ENCODE data around the gene ZBTB32.

The ZBTB32 gene

GRCh38 chr19:35718345-35719041 lies 14.1 kb downstream of the ZBTB32 start (continued):
- TF ChIP-seq, protein P1, sequence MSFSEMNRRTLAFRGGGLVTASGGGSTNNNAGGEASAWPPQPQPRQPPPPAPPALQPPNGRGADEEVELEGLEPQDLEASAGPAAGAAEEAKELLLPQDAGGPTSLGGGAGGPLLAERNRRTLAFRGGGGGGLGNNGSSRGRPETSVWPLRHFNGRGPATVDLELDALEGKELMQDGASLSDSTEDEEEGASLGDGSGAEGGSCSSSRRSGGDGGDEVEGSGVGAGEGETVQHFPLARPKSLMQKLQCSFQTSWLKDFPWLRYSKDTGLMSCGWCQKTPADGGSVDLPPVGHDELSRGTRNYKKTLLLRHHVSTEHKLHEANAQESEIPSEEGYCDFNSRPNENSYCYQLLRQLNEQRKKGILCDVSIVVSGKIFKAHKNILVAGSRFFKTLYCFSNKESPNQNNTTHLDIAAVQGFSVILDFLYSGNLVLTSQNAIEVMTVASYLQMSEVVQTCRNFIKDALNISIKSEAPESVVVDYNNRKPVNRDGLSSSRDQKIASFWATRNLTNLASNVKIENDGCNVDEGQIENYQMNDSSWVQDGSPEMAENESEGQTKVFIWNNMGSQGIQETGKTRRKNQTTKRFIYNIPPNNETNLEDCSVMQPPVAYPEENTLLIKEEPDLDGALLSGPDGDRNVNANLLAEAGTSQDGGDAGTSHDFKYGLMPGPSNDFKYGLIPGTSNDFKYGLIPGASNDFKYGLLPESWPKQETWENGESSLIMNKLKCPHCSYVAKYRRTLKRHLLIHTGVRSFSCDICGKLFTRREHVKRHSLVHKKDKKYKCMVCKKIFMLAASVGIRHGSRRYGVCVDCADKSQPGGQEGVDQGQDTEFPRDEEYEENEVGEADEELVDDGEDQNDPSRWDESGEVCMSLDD (tag by site-specific recombination; IDR thresholded peaks at IDR 0.05): 0 out of 2 replicates have a peak, but pooled peaks have one; percentile 13
- TF ChIP-seq ZBTB48 (tag by site-specific recombination; IDR thresholded peaks at IDR 0.05) (peak; percentile 22; the same call in 1 of the 2 replicates), ZNF37A (tag by site-specific recombination; IDR thresholded peaks at IDR 0.05) (no peak), SP3 (tag by site-specific recombination; IDR thresholded peaks at IDR 0.05) (peak; percentile 29), ZFP41 (tag by site-specific recombination; IDR thresholded peaks at IDR 0.05; ENCODE audit: borderline replicate concordance) (no peak), SP2 (tag by site-specific recombination; IDR thresholded peaks at IDR 0.05) (peak; percentile 80), GLI2 (tag by site-specific recombination; IDR thresholded peaks at IDR 0.05; ENCODE audit: borderline replicate concordance, low read depth) (no peak), ZBTB6 (tag by site-specific recombination; IDR thresholded peaks at IDR 0.05) (no peak), ZSCAN16 (tag by site-specific recombination; IDR thresholded peaks at IDR 0.05) (no peak), ZBTB21 (tag by site-specific recombination; IDR thresholded peaks at IDR 0.05) (no peak), ZNF600 (tag by site-specific recombination; IDR thresholded peaks at IDR 0.05) (peak; percentile 37; the same call in 1 of the 2 replicates), KLF9 (tag by site-specific recombination; IDR thresholded peaks at IDR 0.05; ENCODE audit: low read depth) (peak; percentile 28; the same call in 1 of the 2 replicates), ZBTB20 (tag by site-specific recombination; IDR thresholded peaks at IDR 0.05) (peak; percentile 98), TRIM28 (IDR thresholded peaks at IDR 0.05; ENCODE audit: borderline replicate concordance, low read length) (no peak), ZNF16 (tag by site-specific recombination; IDR thresholded peaks at IDR 0.05; ENCODE audit: low read depth) (no peak), ZNF157 (tag by site-specific recombination; IDR thresholded peaks at IDR 0.05) (no peak), ZNF426 (tag by site-specific recombination; IDR thresholded peaks at IDR 0.05) (no peak), ZNF76 (tag by site-specific recombination; IDR thresholded peaks at IDR 0.05; ENCODE audit: borderline replicate concordance, low read depth) (peak; percentile 52; the same call in 1 of the 2 replicates), ZNF274 (IDR thresholded peaks at IDR 0.05; ENCODE audit: low read length) (no peak), ZNF274 (tag by site-specific recombination; IDR thresholded peaks at IDR 0.05; ENCODE audit: borderline replicate concordance) (no peak), KLF8 (tag by site-specific recombination; IDR thresholded peaks at IDR 0.05) (peak; percentile 61), BCL11B (tag by site-specific recombination; IDR thresholded peaks at IDR 0.05; ENCODE audit: low read depth) (no peak), MEIS1 (CRISPR knock-in tag; IDR thresholded peaks at IDR 0.05; ENCODE audit: borderline replicate concordance) (no peak), ZNF558 (tag by site-specific recombination; IDR thresholded peaks at IDR 0.05) (no peak), TCF7L2 (IDR thresholded peaks at IDR 0.05; ENCODE audit: borderline replicate concordance, low read depth, low read length) (no peak), ZNF394 (tag by site-specific recombination; IDR thresholded peaks at IDR 0.05; ENCODE audit: borderline replicate concordance) (no peak), ZNF292 (tag by site-specific recombination; IDR thresholded peaks at IDR 0.05; ENCODE audit: borderline replicate concordance, low read depth) (no peak), ZSCAN30 (tag by site-specific recombination; IDR thresholded peaks at IDR 0.05) (no peak)
- TF ChIP-seq, protein P2, sequence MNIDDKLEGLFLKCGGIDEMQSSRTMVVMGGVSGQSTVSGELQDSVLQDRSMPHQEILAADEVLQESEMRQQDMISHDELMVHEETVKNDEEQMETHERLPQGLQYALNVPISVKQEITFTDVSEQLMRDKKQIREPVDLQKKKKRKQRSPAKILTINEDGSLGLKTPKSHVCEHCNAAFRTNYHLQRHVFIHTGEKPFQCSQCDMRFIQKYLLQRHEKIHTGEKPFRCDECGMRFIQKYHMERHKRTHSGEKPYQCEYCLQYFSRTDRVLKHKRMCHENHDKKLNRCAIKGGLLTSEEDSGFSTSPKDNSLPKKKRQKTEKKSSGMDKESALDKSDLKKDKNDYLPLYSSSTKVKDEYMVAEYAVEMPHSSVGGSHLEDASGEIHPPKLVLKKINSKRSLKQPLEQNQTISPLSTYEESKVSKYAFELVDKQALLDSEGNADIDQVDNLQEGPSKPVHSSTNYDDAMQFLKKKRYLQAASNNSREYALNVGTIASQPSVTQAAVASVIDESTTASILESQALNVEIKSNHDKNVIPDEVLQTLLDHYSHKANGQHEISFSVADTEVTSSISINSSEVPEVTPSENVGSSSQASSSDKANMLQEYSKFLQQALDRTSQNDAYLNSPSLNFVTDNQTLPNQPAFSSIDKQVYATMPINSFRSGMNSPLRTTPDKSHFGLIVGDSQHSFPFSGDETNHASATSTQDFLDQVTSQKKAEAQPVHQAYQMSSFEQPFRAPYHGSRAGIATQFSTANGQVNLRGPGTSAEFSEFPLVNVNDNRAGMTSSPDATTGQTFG (tag by site-specific recombination; IDR thresholded peaks at IDR 0.05; ENCODE audit: borderline replicate concordance): no peak
- TF ChIP-seq, protein P3, sequence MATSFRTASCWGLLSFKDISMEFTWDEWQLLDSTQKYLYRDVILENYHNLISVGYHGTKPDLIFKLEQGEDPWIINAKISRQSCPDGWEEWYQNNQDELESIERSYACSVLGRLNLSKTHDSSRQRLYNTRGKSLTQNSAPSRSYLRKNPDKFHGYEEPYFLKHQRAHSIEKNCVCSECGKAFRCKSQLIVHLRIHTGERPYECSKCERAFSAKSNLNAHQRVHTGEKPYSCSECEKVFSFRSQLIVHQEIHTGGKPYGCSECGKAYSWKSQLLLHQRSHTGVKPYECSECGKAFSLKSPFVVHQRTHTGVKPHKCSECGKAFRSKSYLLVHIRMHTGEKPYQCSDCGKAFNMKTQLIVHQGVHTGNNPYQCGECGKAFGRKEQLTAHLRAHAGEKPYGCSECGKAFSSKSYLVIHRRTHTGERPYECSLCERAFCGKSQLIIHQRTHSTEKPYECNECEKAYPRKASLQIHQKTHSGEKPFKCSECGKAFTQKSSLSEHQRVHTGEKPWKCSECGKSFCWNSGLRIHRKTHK (tag by site-specific recombination; IDR thresholded peaks at IDR 0.05): no peak
- TF ChIP-seq, protein P4, sequence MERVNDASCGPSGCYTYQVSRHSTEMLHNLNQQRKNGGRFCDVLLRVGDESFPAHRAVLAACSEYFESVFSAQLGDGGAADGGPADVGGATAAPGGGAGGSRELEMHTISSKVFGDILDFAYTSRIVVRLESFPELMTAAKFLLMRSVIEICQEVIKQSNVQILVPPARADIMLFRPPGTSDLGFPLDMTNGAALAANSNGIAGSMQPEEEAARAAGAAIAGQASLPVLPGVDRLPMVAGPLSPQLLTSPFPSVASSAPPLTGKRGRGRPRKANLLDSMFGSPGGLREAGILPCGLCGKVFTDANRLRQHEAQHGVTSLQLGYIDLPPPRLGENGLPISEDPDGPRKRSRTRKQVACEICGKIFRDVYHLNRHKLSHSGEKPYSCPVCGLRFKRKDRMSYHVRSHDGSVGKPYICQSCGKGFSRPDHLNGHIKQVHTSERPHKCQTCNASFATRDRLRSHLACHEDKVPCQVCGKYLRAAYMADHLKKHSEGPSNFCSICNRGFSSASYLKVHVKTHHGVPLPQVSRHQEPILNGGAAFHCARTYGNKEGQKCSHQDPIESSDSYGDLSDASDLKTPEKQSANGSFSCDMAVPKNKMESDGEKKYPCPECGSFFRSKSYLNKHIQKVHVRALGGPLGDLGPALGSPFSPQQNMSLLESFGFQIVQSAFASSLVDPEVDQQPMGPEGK (tag by site-specific recombination; IDR thresholded peaks at IDR 0.05): peak; percentile 52

All from HEK293 (cell line).